ENCODE measurements around the gene HORMAD2.

Gene HORMAD2

DNA sequence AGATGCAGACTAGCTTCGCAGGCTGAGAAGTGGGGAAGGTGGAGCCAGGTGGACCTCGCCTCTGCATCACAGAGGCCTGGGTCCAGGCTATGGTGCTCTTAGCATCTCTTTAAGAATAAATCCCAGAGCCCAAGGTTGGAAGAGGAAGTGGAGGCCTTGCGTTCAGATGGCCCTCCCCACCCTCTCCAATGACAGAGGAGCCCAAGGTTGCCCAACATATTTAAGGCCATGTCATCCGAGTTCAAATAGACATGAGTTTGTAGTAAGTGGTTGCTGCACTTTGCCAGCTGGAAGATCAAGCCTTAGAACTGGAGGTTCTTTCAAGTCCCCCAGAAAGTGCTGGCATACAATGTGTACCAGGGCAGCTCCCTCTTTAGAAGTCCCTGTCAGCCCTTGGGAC lies 47.1 kb upstream of the HORMAD2 start (continued):
- TF ChIP-seq, protein P1, sequence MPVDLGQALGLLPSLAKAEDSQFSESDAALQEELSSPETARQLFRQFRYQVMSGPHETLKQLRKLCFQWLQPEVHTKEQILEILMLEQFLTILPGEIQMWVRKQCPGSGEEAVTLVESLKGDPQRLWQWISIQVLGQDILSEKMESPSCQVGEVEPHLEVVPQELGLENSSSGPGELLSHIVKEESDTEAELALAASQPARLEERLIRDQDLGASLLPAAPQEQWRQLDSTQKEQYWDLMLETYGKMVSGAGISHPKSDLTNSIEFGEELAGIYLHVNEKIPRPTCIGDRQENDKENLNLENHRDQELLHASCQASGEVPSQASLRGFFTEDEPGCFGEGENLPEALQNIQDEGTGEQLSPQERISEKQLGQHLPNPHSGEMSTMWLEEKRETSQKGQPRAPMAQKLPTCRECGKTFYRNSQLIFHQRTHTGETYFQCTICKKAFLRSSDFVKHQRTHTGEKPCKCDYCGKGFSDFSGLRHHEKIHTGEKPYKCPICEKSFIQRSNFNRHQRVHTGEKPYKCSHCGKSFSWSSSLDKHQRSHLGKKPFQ (tag by site-specific recombination; IDR thresholded peaks at IDR 0.05), result no peak
- TF ChIP-seq ZNF146 (tag by site-specific recombination; IDR thresholded peaks at IDR 0.05) (no peak), ZNF433 (tag by site-specific recombination; IDR thresholded peaks at IDR 0.05; ENCODE audit: low read depth) (no peak), GLIS2 (tag by site-specific recombination; IDR thresholded peaks at IDR 0.05) (no peak), ZFP69B (tag by site-specific recombination; IDR thresholded peaks at IDR 0.05) (no peak), OSR2 (tag by site-specific recombination; IDR thresholded peaks at IDR 0.05) (no peak), ZSCAN23 (tag by site-specific recombination; IDR thresholded peaks at IDR 0.05) (no peak), SP2 (tag by site-specific recombination; IDR thresholded peaks at IDR 0.05) (no peak), ZNF585B (tag by site-specific recombination; IDR thresholded peaks at IDR 0.05) (no peak), ZFP41 (tag by site-specific recombination; IDR thresholded peaks at IDR 0.05; ENCODE audit: borderline replicate concordance) (no peak)
- TF ChIP-seq, protein P2, sequence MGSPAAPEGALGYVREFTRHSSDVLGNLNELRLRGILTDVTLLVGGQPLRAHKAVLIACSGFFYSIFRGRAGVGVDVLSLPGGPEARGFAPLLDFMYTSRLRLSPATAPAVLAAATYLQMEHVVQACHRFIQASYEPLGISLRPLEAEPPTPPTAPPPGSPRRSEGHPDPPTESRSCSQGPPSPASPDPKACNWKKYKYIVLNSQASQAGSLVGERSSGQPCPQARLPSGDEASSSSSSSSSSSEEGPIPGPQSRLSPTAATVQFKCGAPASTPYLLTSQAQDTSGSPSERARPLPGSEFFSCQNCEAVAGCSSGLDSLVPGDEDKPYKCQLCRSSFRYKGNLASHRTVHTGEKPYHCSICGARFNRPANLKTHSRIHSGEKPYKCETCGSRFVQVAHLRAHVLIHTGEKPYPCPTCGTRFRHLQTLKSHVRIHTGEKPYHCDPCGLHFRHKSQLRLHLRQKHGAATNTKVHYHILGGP (tag by site-specific recombination; IDR thresholded peaks at IDR 0.05), result no peak

DNA sequence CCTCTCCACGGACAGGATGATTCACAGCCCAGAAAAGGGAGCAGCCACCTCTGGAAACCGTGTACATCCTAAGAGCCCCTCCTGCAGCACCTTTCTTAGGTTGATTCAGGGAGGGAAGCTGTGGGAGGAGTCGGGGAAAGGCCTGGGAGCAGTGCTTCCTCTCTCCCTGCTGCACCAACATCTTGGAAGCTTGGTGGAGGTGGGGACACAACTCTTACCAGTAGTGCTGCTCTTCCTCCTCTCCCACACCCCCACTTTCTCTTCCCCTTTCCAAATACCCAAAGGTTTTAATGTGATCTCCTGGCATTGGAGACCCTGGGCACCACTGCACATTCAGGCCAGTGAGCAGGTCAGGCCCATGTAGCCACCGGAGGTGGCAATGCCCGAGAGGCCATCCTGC lies 46.4 kb upstream of the HORMAD2 start:
- Histone ChIP-seq H3K9me3 (ENCODE audit: control insufficient read depth, insufficient read depth, low read depth, low read length) (no peaks in the 10 kb centered on the region), H3K36me3 (ENCODE audit: control insufficient read depth in 2 of 2, insufficient read depth in 1 of 2, low read length in 2 of 2) (peaks cover 0 to 7% of the 10 kb centered on the region in 2 experiments; a peak in 2 of 3 replicates), H3K27ac (ENCODE audit: extremely low read depth, low read depth, low read length) (no peak overlapping the region), H3K4me1 (ENCODE audit: control insufficient read depth, insufficient read depth, low read length) (no peaks in the 10 kb centered on the region; the same call in 1 of the 2 replicates), H3K4me3 (ENCODE audit: low read depth, low read length) (no peak overlapping the region)
- ChIA-PET POLR2A (interaction anchor here (0.6 to 0.7 kb wide), 2 partner anchors 38 to 440 kb away, joined by 3 to 5 read pairs; no protein-coding TSS in a partner anchor), CTCF (interaction anchor here (1.0 to 1.2 kb wide), 2 partner anchors 21 to 55 kb away, joined by 3 to 4 read pairs; no protein-coding TSS in a partner anchor)
- no peak for TF ChIP-seq ZNF416 (tag by site-specific recombination; IDR thresholded peaks at IDR 0.05)
- TF ChIP-seq, protein P3, sequence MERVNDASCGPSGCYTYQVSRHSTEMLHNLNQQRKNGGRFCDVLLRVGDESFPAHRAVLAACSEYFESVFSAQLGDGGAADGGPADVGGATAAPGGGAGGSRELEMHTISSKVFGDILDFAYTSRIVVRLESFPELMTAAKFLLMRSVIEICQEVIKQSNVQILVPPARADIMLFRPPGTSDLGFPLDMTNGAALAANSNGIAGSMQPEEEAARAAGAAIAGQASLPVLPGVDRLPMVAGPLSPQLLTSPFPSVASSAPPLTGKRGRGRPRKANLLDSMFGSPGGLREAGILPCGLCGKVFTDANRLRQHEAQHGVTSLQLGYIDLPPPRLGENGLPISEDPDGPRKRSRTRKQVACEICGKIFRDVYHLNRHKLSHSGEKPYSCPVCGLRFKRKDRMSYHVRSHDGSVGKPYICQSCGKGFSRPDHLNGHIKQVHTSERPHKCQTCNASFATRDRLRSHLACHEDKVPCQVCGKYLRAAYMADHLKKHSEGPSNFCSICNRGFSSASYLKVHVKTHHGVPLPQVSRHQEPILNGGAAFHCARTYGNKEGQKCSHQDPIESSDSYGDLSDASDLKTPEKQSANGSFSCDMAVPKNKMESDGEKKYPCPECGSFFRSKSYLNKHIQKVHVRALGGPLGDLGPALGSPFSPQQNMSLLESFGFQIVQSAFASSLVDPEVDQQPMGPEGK (tag by site-specific recombination; IDR thresholded peaks at IDR 0.05), result no peak
- TF ChIP-seq, protein P4, sequence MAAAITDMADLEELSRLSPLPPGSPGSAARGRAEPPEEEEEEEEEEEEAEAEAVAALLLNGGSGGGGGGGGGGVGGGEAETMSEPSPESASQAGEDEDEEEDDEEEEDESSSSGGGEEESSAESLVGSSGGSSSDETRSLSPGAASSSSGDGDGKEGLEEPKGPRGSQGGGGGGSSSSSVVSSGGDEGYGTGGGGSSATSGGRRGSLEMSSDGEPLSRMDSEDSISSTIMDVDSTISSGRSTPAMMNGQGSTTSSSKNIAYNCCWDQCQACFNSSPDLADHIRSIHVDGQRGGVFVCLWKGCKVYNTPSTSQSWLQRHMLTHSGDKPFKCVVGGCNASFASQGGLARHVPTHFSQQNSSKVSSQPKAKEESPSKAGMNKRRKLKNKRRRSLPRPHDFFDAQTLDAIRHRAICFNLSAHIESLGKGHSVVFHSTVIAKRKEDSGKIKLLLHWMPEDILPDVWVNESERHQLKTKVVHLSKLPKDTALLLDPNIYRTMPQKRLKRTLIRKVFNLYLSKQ (tag by site-specific recombination; IDR thresholded peaks at IDR 0.05; ENCODE audit: borderline replicate concordance), result no peak
- TF ChIP-seq, protein P5, sequence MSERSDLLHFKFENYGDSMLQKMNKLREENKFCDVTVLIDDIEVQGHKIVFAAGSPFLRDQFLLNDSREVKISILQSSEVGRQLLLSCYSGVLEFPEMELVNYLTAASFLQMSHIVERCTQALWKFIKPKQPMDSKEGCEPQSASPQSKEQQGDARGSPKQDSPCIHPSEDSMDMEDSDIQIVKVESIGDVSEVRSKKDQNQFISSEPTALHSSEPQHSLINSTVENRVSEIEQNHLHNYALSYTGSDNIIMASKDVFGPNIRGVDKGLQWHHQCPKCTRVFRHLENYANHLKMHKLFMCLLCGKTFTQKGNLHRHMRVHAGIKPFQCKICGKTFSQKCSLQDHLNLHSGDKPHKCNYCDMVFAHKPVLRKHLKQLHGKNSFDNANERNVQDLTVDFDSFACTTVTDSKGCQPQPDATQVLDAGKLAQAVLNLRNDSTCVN (tag by site-specific recombination; optimal IDR thresholded peaks at IDR 0.05), result no peak
- TF ChIP-seq, protein P2 (tag by site-specific recombination; IDR thresholded peaks at IDR 0.05), result no peak
- TF ChIP-seq, protein P6, sequence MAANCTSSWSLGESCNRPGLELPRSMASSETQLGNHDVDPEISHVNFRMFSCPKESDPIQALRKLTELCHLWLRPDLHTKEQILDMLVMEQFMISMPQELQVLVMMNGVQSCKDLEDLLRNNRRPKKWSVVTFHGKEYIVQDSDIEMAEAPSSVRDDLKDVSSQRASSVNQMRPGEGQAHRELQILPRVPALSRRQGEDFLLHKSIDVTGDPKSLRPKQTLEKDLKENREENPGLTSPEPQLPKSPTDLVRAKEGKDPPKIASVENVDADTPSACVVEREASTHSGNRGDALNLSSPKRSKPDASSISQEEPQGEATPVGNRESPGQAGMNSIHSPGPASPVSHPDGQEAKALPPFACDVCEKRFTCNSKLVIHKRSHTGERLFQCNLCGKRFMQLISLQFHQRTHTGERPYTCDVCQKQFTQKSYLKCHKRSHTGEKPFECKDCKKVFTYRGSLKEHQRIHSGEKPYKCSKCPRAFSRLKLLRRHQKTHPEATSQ (tag by site-specific recombination; IDR thresholded peaks at IDR 0.05), result no peak
- TF ChIP-seq, protein P7, sequence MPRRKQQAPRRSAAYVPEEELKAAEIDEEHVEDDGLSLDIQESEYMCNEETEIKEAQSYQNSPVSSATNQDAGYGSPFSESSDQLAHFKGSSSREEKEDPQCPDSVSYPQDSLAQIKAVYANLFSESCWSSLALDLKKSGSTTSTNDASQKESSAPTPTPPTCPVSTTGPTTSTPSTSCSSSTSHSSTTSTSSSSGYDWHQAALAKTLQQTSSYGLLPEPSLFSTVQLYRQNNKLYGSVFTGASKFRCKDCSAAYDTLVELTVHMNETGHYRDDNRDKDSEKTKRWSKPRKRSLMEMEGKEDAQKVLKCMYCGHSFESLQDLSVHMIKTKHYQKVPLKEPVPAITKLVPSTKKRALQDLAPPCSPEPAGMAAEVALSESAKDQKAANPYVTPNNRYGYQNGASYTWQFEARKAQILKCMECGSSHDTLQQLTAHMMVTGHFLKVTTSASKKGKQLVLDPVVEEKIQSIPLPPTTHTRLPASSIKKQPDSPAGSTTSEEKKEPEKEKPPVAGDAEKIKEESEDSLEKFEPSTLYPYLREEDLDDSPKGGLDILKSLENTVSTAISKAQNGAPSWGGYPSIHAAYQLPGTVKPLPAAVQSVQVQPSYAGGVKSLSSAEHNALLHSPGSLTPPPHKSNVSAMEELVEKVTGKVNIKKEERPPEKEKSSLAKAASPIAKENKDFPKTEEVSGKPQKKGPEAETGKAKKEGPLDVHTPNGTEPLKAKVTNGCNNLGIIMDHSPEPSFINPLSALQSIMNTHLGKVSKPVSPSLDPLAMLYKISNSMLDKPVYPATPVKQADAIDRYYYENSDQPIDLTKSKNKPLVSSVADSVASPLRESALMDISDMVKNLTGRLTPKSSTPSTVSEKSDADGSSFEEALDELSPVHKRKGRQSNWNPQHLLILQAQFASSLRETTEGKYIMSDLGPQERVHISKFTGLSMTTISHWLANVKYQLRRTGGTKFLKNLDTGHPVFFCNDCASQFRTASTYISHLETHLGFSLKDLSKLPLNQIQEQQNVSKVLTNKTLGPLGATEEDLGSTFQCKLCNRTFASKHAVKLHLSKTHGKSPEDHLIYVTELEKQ (tag by site-specific recombination; IDR thresholded peaks at IDR 0.05; ENCODE audit: borderline replicate concordance), result no peak
